Stimulated activated CD4-positive, alpha-beta T cell treated with anti-CD3 and anti-CD28 coated beads, Interleukin-12 subunit alpha, Interleukin-12 subunit beta, amount 100 ng/mL, for 4 hours (primary cell): ENCODE data around the gene ZNF438.

Source experiments
- DNase-seq: peaks from one replicate; pipeline ENCODE4 v3.0.0-alpha.2; 2020

Gene ZNF438

DNA sequence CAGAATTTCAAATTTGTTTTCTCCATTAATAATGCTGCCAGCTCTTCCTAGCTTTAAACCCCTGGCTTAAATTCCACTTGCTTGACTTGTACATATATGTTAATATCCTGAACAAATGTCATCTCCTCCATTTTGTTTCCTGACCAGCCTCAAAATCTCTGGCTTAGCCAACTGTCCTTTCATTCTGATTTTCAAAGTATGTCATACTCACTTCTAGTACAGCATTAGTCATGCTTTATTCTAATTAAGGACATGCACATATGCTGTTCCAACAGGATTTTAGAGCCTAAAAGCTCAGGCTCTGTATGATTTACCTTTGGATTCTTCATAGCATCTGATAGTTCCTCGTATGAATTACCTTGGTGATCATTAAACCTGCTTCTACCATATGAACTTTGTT is 158.3 kb downstream of the ZNF438 start:
- no peak for DNase-seq

DNA sequence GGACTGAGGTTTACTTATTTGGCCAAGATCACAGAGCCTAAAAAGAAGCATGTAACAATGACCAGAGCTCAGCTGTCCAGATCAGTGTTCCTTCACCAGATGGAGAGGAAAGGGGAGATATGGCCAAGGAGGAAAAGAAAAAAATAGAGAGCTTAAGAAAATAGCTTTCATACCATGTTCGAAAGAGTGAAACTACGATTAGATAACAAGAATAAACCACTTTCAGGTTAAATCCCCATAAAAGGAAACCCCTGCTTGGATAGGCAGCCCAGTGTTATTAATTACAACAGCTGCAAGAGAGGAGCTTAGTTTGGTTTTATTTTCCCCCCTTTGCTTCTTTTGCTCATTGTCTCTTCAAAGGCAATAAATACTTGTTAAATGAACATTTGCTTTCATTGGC is 160.8 kb downstream of the ZNF438 start:
- no peak for DNase-seq

DNA sequence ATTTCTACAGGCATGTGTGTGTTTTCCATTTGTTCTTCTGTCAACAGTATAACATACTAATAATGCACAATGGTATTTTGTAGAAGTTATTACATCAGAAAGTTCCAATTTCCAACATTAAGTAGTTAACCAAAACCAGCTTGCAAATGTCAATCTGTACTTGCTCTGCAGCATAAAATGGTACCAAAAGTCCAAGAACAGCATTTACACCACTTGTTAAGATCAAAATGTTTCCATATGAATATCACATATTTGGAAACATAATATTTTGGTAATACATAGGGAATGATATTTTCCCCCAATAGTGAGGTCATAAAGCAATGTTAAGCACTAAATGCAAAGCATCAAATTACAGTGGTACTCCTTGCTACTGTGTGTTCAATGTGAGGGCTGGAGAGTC is 162.1 kb downstream of the ZNF438 start:
- no peak for DNase-seq

DNA sequence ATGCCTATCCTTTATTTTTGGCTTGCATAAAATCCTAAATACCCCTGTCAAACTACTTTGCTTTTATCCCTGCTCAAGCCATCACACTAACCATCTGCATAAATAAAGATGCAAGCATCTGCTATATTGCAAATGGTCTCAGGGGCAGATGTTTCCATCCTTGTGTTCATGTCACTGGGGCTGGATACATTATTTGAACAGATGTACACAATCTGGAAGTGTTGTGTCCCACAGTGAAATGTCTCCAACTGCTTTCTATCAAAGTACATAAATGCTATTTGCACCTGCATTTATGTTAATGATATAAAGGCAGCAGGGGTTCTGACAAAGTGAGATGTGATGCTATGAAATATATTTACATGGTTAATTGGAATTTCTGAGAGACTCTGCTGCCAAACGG is 163.1 kb downstream of the ZNF438 start:
- no peak for DNase-seq

DNA sequence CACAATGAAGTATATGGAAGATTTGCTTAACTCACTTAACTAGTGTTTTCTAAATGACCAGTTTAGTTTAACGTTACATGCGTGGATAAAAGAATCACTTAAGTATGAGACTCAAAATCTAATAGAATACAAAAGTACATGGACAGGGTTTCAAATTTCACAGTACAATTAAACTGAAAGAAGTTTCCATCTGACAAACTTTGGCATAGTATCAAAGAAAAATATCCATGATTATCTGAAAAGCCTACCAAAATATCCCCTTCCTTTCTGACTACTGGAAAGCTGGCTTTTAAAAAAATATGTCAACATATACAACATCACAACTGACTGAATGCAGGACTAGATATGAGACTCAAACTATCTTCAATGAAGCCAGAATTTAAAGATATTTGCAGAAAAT is 164.8 kb downstream of the ZNF438 start:
- DNase-seq, result no peak

DNA sequence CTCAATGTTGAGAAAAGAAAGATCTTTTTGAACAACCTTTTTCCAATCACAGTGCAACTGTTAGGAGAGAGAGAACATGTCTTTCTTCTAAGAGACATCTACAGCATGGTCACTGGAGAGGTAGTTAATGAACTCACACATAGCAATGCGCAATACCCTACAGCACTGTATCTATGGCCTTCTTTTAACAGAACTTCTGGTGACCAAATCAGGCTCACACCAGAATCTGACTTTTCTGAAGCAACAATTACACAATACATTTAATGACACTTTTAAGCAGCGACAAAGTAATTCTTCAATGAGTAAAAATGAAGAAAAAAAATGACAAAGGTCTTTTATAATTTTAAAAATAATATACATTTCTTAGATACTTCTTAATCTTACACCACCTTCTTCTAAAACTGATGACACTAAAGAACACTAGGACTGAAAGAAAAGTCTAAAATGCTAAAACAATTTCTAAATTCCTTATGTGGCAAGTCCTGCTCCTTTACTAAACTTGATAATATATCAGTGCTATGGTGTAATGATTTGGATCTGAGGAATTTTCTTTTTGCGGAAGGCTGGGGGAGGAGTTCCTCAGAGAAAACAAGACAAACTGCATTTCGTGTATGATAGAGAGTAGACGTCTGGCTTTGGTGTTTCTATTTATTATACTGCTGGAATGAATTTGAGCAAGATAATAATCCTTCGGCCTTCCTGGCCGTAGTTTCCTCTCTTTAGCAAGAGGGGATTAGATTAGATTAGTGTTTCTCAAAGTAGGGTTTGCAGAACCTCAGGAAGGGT is 166.3 kb downstream of the ZNF438 start:
- no peak for DNase-seq

DNA sequence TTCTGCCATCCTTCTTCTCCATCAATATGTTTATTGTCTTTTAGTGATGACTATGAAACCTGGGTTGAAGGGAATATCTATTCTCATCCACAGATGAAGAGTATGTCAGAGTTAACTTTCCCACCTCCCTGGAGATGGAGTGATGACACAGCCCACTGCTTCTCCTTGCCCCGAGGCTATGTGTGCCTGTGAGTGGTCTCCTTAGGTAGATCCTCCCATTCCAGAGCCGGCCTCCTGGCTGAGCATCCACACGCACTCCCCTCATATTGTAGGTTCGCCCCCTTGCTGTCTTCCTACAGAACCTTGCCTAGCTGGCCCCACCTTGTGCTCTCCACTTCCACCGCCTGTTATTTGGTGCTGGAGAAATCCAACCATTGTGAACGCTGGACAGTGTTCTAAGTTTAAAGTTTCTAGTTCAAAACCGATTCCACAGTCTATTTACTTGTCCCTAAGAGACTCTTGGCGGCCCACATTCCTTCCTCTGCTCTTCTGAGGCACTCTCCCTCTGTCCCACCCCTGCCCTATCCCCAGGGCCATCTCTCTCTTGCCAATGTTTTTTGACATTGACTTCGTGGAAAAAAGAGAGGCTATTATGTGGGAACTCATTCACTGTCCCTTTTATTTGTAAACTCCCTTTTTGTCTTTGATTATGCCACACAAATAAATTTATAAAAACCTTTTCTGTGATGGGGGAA is 168.0 kb downstream of the ZNF438 start:
- DNase-seq, result no peak

DNA sequence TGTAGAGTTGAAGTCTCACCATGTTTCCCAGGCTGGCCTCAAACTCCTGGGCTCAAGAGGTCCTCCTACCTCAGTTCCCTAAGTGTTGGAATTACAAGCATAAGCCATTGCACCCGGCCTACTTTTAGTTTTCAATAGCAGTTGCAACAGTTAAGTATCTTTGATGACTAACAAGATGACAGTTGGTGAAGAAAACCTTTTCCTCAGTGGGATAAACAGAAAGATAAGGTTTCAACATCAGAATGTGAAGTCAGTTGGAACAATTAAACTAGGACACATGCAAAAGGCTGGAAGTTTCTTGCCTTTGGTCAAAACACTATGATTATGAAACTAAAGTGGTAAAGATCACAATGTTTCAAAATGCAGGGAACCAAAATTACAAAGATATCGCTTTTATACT is 169.2 kb downstream of the ZNF438 start:
- DNase-seq, result no peak

DNA sequence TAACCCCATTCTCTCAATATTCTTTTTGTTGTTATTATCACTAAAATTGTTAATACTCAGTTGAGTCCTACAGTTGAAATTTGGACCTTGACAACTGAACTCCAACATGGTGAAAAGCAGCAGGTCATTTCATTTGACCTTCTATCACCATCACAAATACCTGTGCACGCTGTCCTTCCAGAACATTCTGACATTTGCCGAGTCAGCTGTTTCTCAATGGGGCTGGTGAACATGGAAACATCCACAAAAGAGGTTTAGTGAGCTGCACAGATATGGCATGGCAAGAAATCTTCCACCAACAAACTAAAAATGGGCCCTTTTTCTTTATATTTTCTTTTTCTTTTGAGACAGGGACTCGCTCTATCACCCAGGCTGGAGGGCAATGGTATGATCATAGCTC is 169.7 kb downstream of the ZNF438 start:
- no peak for DNase-seq

DNA sequence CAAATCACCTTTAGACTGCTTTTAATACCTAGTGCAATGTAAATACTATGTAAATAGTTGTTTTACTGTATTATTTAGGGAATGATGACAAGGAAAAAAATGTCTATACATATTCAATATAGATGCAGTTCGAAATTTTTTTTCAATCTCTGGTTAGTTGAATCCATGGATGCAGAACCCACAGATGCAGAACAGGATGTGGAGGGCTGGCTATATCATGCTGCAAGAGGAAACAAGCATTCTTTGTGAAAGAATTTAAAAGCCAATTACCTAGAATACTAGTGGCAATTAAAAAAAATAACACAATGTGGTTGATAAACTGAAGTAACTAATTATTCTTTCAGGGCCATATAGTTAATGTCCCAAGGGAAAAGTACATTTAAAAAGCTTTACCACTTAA is 170.4 kb downstream of the ZNF438 start:
- DNase-seq, result no peak

DNA sequence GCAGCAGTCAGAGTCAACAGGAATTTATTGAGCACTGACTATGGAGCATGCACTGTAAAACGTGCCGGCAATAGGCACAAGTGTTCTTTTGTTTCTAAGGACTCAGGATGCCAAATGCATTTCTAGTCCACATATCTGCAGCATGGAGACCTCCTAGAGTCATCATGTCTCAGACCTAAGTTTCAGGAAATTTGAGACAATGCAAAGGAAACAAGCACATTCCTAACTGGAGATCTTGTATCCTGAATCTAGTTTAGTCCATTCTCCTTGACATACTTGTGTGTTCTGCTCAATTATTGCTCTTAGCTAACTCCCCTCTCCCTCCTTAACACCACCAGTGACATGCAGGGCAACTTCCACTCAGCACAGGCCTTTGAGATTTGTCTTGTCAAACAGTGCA is 173.2 kb downstream of the ZNF438 start:
- DNase-seq, result no peak

DNA sequence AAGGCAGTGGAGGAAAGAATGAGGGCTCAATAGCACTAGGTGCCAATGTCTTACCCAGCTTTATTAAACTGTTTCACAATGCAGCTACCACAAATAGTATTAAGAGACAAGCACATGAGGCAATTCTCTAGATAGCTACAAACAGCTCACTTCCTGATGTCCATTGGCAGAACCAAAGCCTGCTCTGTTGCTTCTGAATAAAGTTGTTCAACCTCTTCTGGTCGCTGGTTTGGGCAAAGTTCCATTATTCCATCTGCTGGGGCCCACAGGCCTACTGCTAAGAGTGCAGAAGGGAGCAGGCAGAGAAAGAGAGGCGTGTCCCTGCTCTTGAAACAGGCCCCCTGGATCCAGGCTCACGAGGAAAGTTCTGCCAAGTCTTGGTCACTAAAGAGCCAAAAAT is 173.9 kb downstream of the ZNF438 start:
- no peak for DNase-seq

DNA sequence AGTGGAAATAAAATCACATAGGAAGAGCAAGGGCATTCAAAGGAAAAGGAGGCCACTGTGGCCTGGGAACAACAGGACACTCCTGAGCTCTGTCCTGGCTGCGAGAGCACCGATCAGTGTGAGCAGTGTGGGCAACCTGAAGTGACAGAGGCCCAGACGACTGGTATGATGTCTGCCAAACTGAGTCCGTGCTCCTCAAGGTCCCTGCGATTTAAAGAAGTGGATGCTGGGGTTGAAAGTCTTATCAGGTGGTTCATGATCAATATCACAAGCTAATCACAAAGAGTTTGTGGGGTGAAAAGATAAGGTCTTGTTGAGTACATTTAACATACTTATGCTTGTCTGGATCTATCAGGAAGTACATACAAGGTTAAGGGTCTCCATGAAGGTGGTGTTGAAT is 176.5 kb downstream of the ZNF438 start:
- DNase-seq, result no peak

DNA sequence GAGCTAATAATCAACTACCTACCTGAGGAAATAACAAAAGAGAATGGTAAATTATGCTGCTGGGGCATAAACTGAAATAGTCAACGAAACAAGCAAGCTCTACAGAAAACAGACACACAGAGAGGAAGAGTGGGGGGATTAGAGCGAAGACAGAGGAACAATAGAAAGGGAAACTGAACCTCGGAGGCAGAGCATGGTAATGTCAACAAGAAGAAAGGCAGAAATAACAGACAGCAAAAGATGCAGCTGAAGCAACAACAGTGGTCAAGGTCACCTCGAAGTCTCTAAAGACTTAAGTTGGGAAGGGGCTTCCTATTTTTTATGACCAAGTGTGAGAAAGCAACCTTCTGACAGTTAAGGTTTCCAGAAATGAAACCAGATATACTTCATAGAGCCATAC is 177.0 kb downstream of the ZNF438 start:
- DNase-seq, result no peak

DNA sequence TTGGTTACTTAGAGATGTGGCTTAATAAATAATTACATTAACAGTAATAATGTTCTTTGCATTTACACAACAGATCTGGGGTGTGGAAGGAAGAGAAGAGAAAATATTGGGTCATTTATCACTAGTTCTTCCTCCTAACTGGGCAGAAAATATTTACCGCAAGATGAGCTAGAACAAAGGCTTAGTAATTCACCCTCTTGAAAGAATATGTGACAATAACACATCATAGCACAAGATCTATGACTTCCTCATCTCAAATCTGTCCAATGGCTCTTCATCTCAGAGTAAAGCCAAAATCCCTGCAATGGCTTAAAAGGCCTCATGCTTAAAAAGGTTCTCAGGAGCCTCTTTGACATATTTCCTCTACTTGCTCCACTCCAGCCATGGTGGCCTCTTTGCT is 178.6 kb downstream of the ZNF438 start:
- DNase-seq, result no peak

DNA sequence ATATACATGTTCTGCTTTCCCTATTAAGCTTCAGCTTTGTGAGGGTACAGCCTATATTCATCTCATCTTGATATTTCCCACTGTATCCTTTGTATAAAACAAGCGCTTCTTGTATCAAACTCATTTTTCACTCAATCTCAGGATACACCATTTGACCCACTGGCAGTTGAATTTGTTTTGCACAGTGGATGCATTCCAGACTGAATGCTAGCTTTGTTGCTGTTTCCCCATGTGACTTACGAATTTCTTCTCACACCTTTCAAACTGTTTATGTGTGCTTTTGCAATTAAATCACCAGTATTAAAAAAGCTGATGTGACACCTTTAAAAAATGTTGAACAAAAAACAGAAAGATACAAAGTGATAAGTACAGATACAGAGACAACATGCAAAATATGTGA is 180.9 kb downstream of the ZNF438 start:
- DNase-seq, result no peak

DNA sequence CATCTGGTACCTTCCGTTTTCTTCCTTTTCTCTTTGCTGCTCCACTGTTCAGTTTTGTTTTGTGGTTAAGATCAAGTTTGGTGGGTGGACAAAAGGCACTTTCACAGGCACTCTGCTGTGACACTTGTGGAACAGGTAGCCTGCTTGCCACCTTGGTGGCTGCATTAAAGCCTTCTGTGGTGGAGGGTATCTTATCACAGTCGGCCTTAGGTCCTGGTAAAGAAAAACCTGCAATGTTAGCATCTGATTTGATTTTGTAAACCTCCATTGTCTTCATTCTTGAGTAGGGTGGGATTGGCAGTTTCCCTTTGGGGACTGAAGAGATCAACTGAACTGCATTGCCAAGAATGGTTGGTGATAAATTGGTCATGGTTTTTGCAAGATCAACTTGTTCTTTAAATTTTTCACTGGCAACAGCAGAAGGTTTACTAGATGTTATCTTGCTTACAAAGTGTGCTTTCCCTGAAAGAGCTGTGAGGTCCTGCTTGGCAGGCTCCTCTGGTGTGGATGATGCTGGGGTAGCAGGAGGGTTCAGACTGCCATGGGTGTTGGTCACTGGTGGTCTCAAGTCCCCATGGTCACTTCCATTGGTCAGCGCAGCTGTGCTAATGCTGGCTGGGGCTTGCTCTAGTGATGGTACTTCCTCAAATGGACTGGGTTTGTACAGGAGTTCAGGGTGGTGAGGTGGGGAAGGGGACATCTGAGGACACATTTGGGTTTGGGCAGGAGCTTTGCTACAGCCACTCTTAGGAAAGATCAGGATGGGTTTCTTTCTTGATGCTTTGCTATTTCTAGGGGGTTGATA is 182.2 kb downstream of the ZNF438 start:
- DNase-seq, result no peak

DNA sequence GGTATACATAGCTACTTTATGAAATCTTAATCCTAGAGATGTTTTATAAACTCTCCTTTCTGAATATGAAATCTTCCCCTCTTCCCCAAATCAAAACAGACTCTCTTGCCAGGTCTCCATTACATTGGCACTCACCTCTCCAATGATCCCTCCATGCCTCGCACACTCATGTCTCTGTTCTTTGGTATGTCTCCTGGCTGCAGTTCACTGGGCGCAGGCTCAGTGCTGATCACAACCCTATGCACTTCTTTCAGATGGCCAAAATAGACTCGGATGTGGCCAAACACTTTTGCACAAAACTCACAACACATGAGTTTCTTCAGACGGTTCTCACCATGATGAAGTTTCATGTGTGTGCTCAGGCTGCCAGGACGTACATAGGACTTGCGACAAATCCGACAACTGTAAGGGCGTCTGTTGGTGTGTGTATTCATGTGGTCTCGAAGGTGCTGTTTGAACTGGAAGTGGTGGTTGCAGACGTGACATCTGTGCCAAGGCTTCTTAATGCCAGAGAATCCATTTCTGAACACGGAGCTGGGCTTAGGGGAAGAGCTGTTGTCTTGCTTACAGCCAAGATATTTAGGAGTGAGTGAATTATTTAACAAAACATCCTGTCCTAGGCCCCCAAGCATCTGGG is 183.2 kb downstream of the ZNF438 start:
- no peak for DNase-seq

DNA sequence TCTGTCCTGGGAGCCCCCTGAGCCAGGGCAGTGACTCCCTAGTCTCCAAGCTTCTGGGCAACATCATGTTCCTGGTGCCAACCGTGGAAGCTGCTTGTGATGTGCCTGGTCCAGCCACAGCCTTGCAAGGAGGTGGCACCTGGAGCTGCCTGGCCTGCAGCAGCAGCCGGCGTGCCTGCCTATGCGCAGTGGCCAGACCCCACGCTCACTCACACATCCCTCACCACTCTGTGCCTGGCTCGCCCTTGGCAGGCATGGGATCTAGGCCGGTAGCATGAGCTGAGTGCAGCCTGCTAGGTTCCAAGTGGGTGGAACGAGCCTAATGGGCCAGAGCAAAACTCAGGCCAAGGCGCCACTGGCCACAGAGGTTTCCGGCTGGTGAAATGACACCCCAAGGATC is 184.0 kb downstream of the ZNF438 start:
- no peak for DNase-seq

DNA sequence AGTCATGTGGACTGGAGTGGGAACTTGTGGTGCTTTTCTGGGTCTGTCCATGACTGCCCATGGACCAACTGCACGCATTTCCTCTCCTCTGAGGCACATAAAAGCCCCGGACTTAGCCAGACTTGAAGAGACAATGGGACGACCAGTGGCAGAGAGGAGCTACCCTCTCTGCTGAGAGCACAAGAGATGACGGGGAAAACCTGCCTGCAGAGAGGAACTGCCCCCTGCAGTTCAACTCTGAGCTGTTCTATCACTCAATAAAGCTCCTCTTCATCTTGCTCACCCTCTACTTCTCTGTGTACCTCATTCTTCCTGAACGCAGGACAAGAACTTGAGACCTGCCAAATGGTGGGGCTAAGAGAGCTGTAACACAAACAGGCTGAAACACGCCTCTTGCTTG is 184.5 kb downstream of the ZNF438 start:
- DNase-seq, result no peak

DNA sequence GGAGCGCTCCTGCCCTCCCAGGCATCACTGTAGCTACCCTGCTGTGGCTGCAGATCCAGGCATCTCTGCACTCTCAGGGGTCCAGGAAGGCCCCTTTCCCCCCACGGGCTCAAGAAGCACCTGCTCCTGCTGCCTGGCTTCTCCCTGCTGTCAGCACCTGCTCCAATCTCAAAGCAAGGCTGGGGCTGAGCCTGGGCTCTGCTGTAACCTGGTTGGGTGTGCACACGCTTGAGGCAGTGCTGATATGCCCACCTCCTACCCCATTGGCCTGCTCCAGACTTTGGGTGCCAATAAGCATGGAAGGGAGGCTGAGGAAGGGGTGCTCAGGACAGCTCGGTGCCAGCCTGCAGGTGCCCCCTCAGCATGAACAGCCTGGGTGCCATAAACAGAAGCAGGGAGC is 185.0 kb downstream of the ZNF438 start:
- no peak for DNase-seq

DNA sequence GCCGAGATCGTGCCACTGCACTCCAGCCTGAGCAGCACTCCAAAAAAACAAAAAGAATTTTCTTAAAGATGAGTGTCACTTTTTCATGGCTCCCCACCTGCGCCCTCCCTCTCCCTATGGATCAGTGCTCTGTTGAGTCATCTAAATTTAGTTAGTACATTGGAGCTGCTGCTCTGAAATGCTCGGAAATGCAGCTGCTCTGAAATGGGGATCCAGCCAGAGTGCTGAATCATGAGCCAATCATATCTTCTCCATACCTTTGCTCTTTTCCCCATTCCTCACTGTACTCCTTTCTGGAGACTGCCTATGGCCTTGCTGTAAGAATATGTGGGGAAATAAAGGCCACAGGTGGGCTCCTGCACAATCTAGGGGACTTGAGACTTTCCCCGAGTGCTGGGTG is 188.8 kb downstream of the ZNF438 start:
- no peak for DNase-seq

DNA sequence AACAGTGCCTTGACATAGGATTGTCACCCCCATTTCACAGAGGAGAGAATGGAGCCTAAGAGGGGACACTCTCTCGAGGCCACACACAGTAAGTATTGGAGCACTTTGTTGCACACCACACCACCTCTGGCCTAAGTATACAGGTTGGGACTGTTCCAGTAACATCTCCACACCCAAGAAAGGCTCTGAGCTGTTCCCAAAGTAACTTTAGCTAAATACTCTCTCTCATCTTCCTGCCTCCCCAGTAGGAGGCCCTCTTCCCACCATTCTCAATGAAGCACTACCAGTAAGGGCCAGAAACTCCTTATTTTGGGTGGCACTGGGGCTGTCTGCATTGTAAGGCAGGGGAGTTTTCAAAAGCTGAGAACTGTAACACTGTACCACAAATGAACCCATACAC is 189.5 kb downstream of the ZNF438 start:
- DNase-seq, result no peak
